Caki2 (cell line): ENCODE measurements around the gene IL18RAP. TPM values are rescaled to one million over a fixed set of nuclear protein-coding genes. Genes with fewer than 3 reads are reported as not detected.

Experiments used
- DNase-seq: peaks from one replicate; pipeline ENCODE4 v3.0.0-alpha.2; 2015; ENCODE audit warnings: low read depth
- in situ Hi-C: cut with HindIII; loops from 2 replicates; pipeline ENCODE4 v1.10.0; 2016; ENCODE audit warnings: low sequenced_read_pairs, low pct_unique_long_range_greater_than_20kb, mixed read lengths
- total RNA-seq: library from RNA; depleted of rRNA; stranded (reverse); fragments of >200 nt; shearing (Covaris generic); gene quantifications from 2 replicates; pipeline ENCODE4 v1.2.3, GENCODE V29; 2014; ENCODE audit warnings: low replicate concordance; rRNA removed

IL18RAP gene
- total RNA-seq, 1 experiment from 2014 or later: not detected

- in situ Hi-C loops: no loop called here
- DNase-seq: no peak
Observed at GRCh38 chr2:102483086-102483485, 60.1 kb downstream of the IL18RAP start.

DNA sequence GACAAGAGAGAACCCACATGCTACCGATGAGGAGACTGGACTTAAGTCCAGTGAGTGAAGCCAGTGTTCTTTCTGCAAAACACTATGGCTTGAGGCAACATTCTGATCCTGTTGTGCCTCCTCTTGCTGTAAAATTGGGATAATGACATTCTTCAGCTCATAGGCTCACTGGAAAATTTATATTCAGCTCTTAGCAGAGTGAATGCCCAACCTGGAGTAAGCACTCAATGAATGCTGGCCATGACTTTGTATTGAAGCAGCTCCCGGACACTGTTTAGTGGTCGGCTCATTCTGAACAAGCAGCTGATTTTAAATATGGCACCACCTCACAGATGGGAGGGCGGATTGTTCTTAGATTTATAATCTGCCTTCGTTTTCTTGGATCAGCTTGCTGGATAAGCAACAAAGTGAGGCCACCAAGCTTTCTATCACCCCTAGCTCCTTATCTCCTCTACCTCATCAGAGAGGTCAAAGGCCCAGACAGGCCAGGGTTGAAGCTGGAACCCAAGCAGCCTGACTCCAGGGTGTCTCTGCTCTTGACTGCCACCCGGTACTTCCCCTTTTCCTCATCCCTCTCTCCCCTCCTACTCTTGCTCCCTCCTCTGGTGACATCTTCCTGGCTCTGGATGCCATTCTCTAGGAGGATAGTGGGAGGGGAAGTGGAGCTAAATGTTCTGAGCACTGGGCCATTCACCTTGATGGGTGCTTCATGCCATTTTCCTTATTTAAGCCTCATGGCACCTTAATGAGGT is 61.5 kb downstream of the IL18RAP start:
- DNase-seq: no peak
- in situ Hi-C loops: no loop called here

GRCh38 chr2:102485147-102485785 is 62.3 kb downstream of the IL18RAP start:
- no peak for DNase-seq
- in situ Hi-C loops: no loop called here

GRCh38 chr2:102486941-102487702 is 64.2 kb downstream of the IL18RAP start:
- in situ Hi-C loops: no loop called here
- no peak for DNase-seq

- in situ Hi-C loops: no loop called here
- DNase-seq: peak; percentile 60
Observed at GRCh38 chr2:102487761-102488462, 65.0 kb downstream of the IL18RAP start.

DNA sequence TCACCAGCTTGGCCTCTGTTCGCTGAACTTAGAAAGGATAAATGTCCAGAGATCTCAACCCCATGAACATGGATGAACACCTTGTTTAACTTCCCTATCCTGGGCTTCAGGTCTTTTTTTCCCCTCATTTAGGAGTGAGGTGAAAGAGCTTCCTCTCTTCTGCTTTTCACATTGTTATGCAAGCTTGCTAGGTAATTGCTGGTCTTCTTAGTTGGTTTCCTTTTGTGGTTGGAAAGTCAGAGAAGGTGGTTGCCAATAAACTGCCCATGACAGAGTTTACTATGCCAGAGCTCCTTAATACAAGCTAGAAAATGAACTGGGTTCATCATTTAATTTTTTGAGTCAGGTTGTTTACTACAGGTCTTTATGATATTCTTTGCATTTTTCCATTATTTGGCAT is 66.7 kb downstream of the IL18RAP start:
- in situ Hi-C loops: no loop called here
- DNase-seq: no peak

- in situ Hi-C loops: no loop called here
Observed at GRCh38 chr2:102492006-102492405, 69.0 kb downstream of the IL18RAP start.

GRCh38 chr2:102494570-102494969 is 71.6 kb downstream of the IL18RAP start:
- DNase-seq: no peak
- in situ Hi-C loops: no loop called here

More at GRCh38 chr2:102492006-102492405, 69.0 kb downstream of the IL18RAP start:
- no peak for DNase-seq

GRCh38 chr2:102498414-102498813 is 75.5 kb downstream of the IL18RAP start:
- in situ Hi-C loops: no loop called here
- no peak for DNase-seq

GRCh38 chr2:102499558-102499957 is 76.6 kb downstream of the IL18RAP start:
- no peak for DNase-seq
- in situ Hi-C loops: no loop called here

Other genes with a start within 250 kb of the IL18RAP start
- not detected in 2 replicates for gene IL1RL2, start 236.1 kb upstream of the IL18RAP start, total RNA-seq
- gene IL1RL1, start 111.6 kb upstream of the IL18RAP start, total RNA-seq: not detected in 2 replicates
- gene IL18R1, start 67.4 kb upstream of the IL18RAP start, total RNA-seq: 0.41 and 1.5 TPM in 2 replicates
- gene SLC9A4, start 50.1 kb downstream of the IL18RAP start, total RNA-seq: not detected in 2 replicates
- 5.8 and 6.2 TPM in 2 replicates for gene SLC9A2, start 196.4 kb downstream of the IL18RAP start, total RNA-seq